IMR-90 (cell line): ENCODE results near the gene CTBP2. TPM values are rescaled to one million over a fixed set of nuclear protein-coding genes. Genes with fewer than 3 reads are reported as not detected.

Source experiments
- ATAC-seq: fragments of 200-7000 bp; cut with Tn5 transposase; 2 replicates; pipeline ENCODE4 v1.9.1; 2020; ENCODE audit warnings: low read depth, mild to moderate bottlenecking, moderate library complexity
- BruUV-seq: library from RNA; stranded (reverse); fragments of 400-500 nt; replicated peaks from 2 replicates; lab custom pipeline; 2021; lab: Mats Ljungman, UMichigan
- CTCF ChIA-PET: fragments of 300-600 bp; formaldehyde crosslinking; extraction: SDS; loops from one replicate; lab custom pipeline; 2021; ENCODE audit warnings: antibody characterized with exemption; lab: Yijun Ruan, JAX
- POLR2A ChIA-PET: fragments of 300-600 bp; sonication (Branson Sonifier 250); formaldehyde crosslinking; loops from one replicate; lab custom pipeline; 2022; ENCODE audit warnings: antibody characterized with exemption; ENCODE audit not compliant: unreplicated experiment; lab: Charles Lee
- DNase-seq: peaks from one replicate; pipeline ENCODE4 v3.0.0; 2013
- H2AFZ ChIP-seq: replicated peaks from 2 replicates; pipeline ENCODE3; 2013; ENCODE audit warnings: low read length, mild to moderate bottlenecking; ENCODE audit not compliant: poor library complexity
- H2AK5ac ChIP-seq: 2 replicates; pipeline ENCODE4 v1.6.1; 2013; ENCODE audit warnings: low read depth, low read length, inconsistent platforms
- H2AK9ac ChIP-seq: replicated peaks from 2 replicates; pipeline ENCODE3; 2013; ENCODE audit warnings: mild to moderate bottlenecking, low read depth, low read length, moderate library complexity; ENCODE audit not compliant: poor library complexity
- H2BK120ac ChIP-seq: 2 replicates; pipeline ENCODE4 v1.6.1; 2013; ENCODE audit warnings: low read depth, low read length, inconsistent platforms
- H2BK15ac ChIP-seq: 3 replicates; pipeline ENCODE4 v1.6.1; 2013; ENCODE audit warnings: low read depth, low read length, inconsistent platforms
- H2BK20ac ChIP-seq: 2 replicates; pipeline ENCODE4 v1.6.1; 2013; ENCODE audit warnings: low read depth, mild to moderate bottlenecking, inconsistent platforms, low read length, moderate library complexity
- H2BK5ac ChIP-seq: 2 replicates; pipeline ENCODE4 v1.6.1; 2013; ENCODE audit warnings: mild to moderate bottlenecking, low read depth, low read length, inconsistent platforms; ENCODE audit not compliant: poor library complexity, severe bottlenecking
- H3K14ac ChIP-seq: replicated peaks from 2 replicates; pipeline ENCODE4 v1.6.1; 2013; ENCODE audit warnings: low read depth, low read length, inconsistent platforms
- H3K18ac ChIP-seq: 2 replicates; pipeline ENCODE4 v1.6.1; 2013; ENCODE audit warnings: low read depth, low read length, control low read depth
- H3K23ac ChIP-seq: 2 replicates; pipeline ENCODE4 v1.6.1; 2013; ENCODE audit warnings: low read depth, low read length, inconsistent platforms
- H3K27ac ChIP-seq: 2 replicates; pipeline ENCODE4 v1.5.1; 2013; ENCODE audit warnings: mild to moderate bottlenecking, control low read depth, low read length; ENCODE audit not compliant: insufficient read depth
- H3K27me3 ChIP-seq: 2 replicates; pipeline ENCODE4 v1.6.1; 2013; ENCODE audit warnings: low read length; ENCODE audit not compliant: control insufficient read depth, insufficient read depth
- H3K36me3 ChIP-seq: 2 replicates; pipeline ENCODE4 v1.6.1; 2013; ENCODE audit warnings: low read length, mixed read lengths; ENCODE audit not compliant: control insufficient read depth, insufficient read depth
- H3K4ac ChIP-seq: 2 replicates; pipeline ENCODE4 v1.6.1; 2013; ENCODE audit warnings: low read depth, low read length, inconsistent platforms
- H3K4me1 ChIP-seq: 2 replicates; pipeline ENCODE4 v1.6.1; 2013; ENCODE audit warnings: low read length, mixed read lengths; ENCODE audit not compliant: control insufficient read depth, insufficient read depth
- H3K4me2 ChIP-seq: 2 replicates; pipeline ENCODE4 v1.6.1; 2013; ENCODE audit warnings: low read depth, mild to moderate bottlenecking, control low read depth, low read length, moderate library complexity
- H3K4me3 ChIP-seq: 2 replicates; pipeline ENCODE4 v1.5.1; 2013; ENCODE audit warnings: low read depth, mild to moderate bottlenecking, control low read depth, low read length, moderate library complexity; ENCODE audit not compliant: insufficient read depth
- H3K56ac ChIP-seq: 2 replicates; pipeline ENCODE4 v1.6.1; 2013; ENCODE audit warnings: low read length, inconsistent platforms; ENCODE audit not compliant: insufficient read depth; ENCODE audit errors: extremely low read depth
- H3K79me1 ChIP-seq, 2 experiments: 2 replicates each; pipeline ENCODE4 v1.6.1; 2013; ENCODE audit warnings: low read length in 2 of 2, inconsistent platforms in 1 of 2, low read depth in 1 of 2
- H3K9ac ChIP-seq: 2 replicates; pipeline ENCODE4 v1.6.1; 2013; ENCODE audit warnings: low read depth, low read length, control low read depth
- H3K9me1 ChIP-seq: 2 replicates; pipeline ENCODE4 v1.6.1; 2013; ENCODE audit warnings: low read length, inconsistent platforms; ENCODE audit not compliant: insufficient read depth
- H3K9me3 ChIP-seq: 2 replicates; pipeline ENCODE4 v1.6.1; 2013; ENCODE audit warnings: low read length; ENCODE audit not compliant: control insufficient read depth, insufficient read depth
- H4K20me1 ChIP-seq: 2 replicates; pipeline ENCODE4 v1.6.1; 2013; ENCODE audit warnings: low read length, inconsistent platforms; ENCODE audit not compliant: insufficient read depth
- H4K5ac ChIP-seq: 2 replicates; pipeline ENCODE4 v1.6.1; 2013; ENCODE audit warnings: mild to moderate bottlenecking, low read depth, low read length, control low read depth
- H4K8ac ChIP-seq, 2 experiments: 2 replicates each; pipeline ENCODE4 v1.6.1; 2013; ENCODE audit warnings: low read depth in 2 of 2, low read length in 2 of 2, control low read depth in 1 of 2, inconsistent platforms in 1 of 2
- H4K91ac ChIP-seq: 2 replicates; pipeline ENCODE4 v1.6.1; 2013; ENCODE audit warnings: low read depth, low read length, inconsistent platforms; ENCODE audit not compliant: insufficient read depth
- CEBPB ChIP-seq: IDR thresholded peaks from 2 replicates; pipeline ENCODE4 v1.6.1; 2012; ENCODE audit warnings: low read depth, low read length, improper control_type of control experiment
- ELK1 ChIP-seq: fragments of 150-350 bp; IDR thresholded peaks from 2 replicates; pipeline ENCODE4 v1.6.1; 2016; ENCODE audit warnings: low read depth, mild to moderate bottlenecking, low read length, moderate library complexity, borderline replicate concordance
- FOS ChIP-seq: fragments of 150-350 bp; IDR thresholded peaks from 2 replicates; pipeline ENCODE4 v1.6.1; 2016; ENCODE audit warnings: low read depth, low read length
- MAZ ChIP-seq: IDR thresholded peaks from 2 replicates; pipeline ENCODE4 v1.6.1; 2012; ENCODE audit warnings: low read depth, mild to moderate bottlenecking, low read length, improper control_type of control experiment, moderate library complexity, borderline replicate concordance
- NFE2L2 ChIP-seq: fragments of 150-350 bp; IDR thresholded peaks from 2 replicates; pipeline ENCODE4 v1.6.1; 2016; ENCODE audit warnings: low read depth, mild to moderate bottlenecking, low read length
- RCOR1 ChIP-seq: IDR thresholded peaks from 2 replicates; pipeline ENCODE4 v1.6.1; 2012; ENCODE audit warnings: mild to moderate bottlenecking, low read length, improper control_type of control experiment; ENCODE audit not compliant: insufficient replicate concordance
- SMC3 ChIP-seq: fragments of 150-350 bp; IDR thresholded peaks from 2 replicates; pipeline ENCODE4 v1.6.1; 2016; ENCODE audit warnings: low read depth, mild to moderate bottlenecking, antibody characterized with exemption, low read length, moderate library complexity
- WGBS, 2 experiments: methylation state at CpG; one replicate each; pipeline versions ENCODE4 v1.1.5 to v1.1.7; 2013; ENCODE audit warnings: missing lambda C conversion rate in 2 of 2; ENCODE audit not compliant: insufficient read length in 1 of 2; ENCODE audit errors: extremely low coverage in 2 of 2; 5-methylcytosine and 5-hydroxymethylcytosine counted together
- dilution Hi-C: fragments of 300-500 bp; cut with HindIII; formaldehyde crosslinking; loops from one replicate; pipeline ENCODE4 v1.14.3; 2018; ENCODE audit warnings: low sequenced_read_pairs; ENCODE audit not compliant: unreplicated experiment
- in situ Hi-C: fragments of 300-500 bp; cut with MboI; formaldehyde crosslinking; loops from 3 replicates; pipeline ENCODE4 v1.14.3; 2019; ENCODE audit warnings: low sequenced_read_pairs, inconsistent platforms, mixed read lengths
- intact Hi-C: fragments of 100-400 bp; cut with micrococcal nuclease; formaldehyde crosslinking; loops from 2 replicates; pipeline ENCODE4 v1.10.0; 2022
- polyA plus RNA-seq, 3 experiments: library from polyadenylated mRNA; depleted of rRNA; stranded (reverse); fragments of >200 nt; gene quantifications; 2 replicates each; pipeline ENCODE4 v1.2.3, GENCODE V29; 2012; ENCODE audit warnings: low replicate concordance in 1 of 3
- total RNA-seq: library from RNA; depleted of rRNA; stranded (reverse); fragments of >200 nt; gene quantifications from 2 replicates; pipeline ENCODE4 v1.2.3, GENCODE V29; 2012

CTBP2 gene
- total and polyA plus RNA-seq, 2 of the 4 experiments (the other 2 are of a cell fraction): 81.0 to 86.6 TPM

DNA sequence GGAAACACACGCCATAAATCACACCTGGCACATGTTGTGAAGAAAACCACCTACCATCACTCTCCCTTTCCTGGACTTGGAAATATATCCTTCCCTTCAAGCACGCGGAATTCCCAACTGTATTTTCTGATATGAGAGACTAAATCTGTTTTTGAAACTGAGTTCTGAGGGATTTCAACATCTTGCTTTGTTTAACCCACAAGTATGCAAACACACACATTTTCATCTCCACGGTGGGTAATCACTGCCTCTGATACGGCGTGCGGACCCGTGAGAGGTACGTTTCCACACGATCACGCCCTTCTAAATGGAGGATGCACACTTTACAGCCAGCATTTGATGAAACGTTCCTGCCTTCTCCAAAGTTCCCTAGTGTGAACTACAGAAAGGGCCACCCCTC, 135.0 kb downstream of the CTBP2 start:
- Histone ChIP-seq H3K18ac (peak overlapping the region; percentile 14; the same call in 1 of the 2 replicates), H3K4ac (0 out of 2 replicates have a peak overlapping the region, but pooled peaks have one; percentile 23), H2BK15ac (no peak overlapping the region), H3K14ac (no peak overlapping the region), H3K4me2 (peak overlapping the region; percentile 65), H2BK20ac (no peak overlapping the region), H3K27me3 (no peaks in the 10 kb centered on the region), H2AFZ (no peak overlapping the region), H3K36me3 (peaks cover 21% of the 10 kb centered on the region), H2AK5ac (peak overlapping the region; percentile 6; the same call in 1 of the 2 replicates), H2BK5ac (no peak overlapping the region), H3K9me1 (peaks cover 32% of the 10 kb centered on the region), H2BK120ac (0 out of 2 replicates have a peak overlapping the region, but pooled peaks have one; percentile 3), H3K56ac (no peak overlapping the region), H4K5ac (no peak overlapping the region; the same call in 1 of the 2 replicates), H3K9ac (no peak overlapping the region), H2AK9ac (peak overlapping the region; percentile 79), H4K20me1 (peaks cover 96% of the 10 kb centered on the region), H3K9me3 (no peaks in the 10 kb centered on the region), H3K79me1 (peaks cover 49 to 97% of the 10 kb centered on the region in 2 experiments), H3K23ac (no peak overlapping the region; the same call in 1 of the 2 replicates), H4K8ac (0 out of 4 replicates have a peak overlapping the region, but pooled peaks of 1 of the 2 experiments have one; percentile 2), H3K27ac (peak overlapping the region; percentile 25; the same call in 1 of the 2 replicates), H3K4me1 (peaks cover 26% of the 10 kb centered on the region), H4K91ac (no peak overlapping the region), H3K4me3 (no peak overlapping the region)
- no peak for TF ChIP-seq ELK1
- TF ChIP-seq CEBPB: peak; percentile 71
- no peak for TF ChIP-seq RCOR1
- TF ChIP-seq SMC3: no peak
- no peak for TF ChIP-seq FOS
- TF ChIP-seq MAZ: no peak
- no peak for TF ChIP-seq NFE2L2
- peak; percentile 43 for ATAC-seq
- intact Hi-C loops (no loop called here), dilution Hi-C loops (no loop called here), in situ Hi-C loops (no loop called here)
- no TSS peak for BruUV-seq
- WGBS, 2 experiments: no CpG with 5 or more reads among the region's 12 CpGs
- ChIA-PET POLR2A (no interaction called here), CTCF (no interaction called here)
- peak; percentile 69 for DNase-seq
